ENCODE data around the gene GLI1.

The GLI1 gene

DNA sequence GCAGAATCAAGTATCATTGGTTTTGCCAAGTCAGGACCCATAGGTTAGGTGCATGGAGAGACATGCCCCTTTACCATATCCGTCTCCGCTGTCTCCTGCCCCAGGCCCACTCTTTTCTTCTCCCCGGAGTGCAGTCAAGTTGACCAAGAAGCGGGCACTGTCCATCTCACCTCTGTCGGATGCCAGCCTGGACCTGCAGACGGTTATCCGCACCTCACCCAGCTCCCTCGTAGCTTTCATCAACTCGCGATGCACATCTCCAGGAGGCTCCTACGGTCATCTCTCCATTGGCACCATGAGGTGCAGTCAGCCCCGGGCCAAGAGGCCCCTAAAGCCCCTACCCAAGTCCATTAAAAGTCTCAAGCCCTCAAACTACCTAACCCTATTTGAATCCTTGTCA lies 5.0 kb downstream of the GLI1 start:
- Histone ChIP-seq H3K27me3 (ENCODE audit: insufficient read depth, low read length) (peaks cover 18% of the 10 kb centered on the region), H3K4me1 (ENCODE audit: insufficient read depth, low read length) (no peaks in the 10 kb centered on the region), H3K9me3 (ENCODE audit: insufficient read depth, low read depth, low read length) (no peaks in the 10 kb centered on the region), H3K4me3 (ENCODE audit: low read length) (no peak overlapping the region), H3K27ac (ENCODE audit: low read length) (no peak overlapping the region), H3K36me3 (ENCODE audit: insufficient read depth, low read depth, low read length) (no peaks in the 10 kb centered on the region), H3K9ac (ENCODE audit: low read depth, low read length) (no peak overlapping the region)

DNA sequence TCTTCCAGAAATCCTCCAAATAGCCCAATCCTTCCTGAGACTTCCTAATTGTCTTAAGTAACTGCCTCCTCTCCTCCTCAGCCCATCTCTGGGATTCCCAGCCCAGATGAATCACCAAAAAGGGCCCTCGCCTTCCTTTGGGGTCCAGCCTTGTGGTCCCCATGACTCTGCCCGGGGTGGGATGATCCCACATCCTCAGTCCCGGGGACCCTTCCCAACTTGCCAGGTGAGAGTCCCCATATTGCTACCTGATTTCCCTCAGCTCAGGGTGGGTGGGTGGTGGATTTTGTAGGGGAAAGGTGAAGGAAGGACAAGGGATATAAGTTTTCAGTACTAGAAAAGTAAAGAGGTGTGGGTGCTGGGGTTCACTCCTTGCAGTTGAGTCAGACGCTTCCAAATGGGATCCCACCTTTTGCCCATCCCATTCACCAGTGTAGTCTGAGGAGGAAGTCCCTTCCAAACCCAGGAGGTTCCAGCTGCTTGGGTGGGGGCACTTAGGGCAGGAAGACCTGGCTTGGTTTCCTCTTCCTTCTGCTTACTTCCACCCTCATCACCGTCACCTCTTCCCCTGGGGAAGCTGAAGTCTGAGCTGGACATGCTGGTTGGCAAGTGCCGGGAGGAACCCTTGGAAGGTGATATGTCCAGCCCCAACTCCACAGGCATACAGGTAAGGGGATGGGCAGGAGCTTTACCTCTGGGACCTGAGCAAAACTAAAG lies 5.6 kb downstream of the GLI1 start:
- no peaks in the 10 kb centered on the region for H3K4me1 ChIP-seq (ENCODE audit: insufficient read depth, low read length)
- H3K9ac ChIP-seq (ENCODE audit: low read depth, low read length), result no peak overlapping the region
- H3K27ac ChIP-seq (ENCODE audit: low read length), result no peak overlapping the region
- H3K9me3 ChIP-seq (ENCODE audit: insufficient read depth, low read depth, low read length), result no peaks in the 10 kb centered on the region
- H3K27me3 ChIP-seq (ENCODE audit: insufficient read depth, low read length), result peaks cover 16% of the 10 kb centered on the region
- no peak overlapping the region for H3K4me3 ChIP-seq (ENCODE audit: low read length)
- no peaks in the 10 kb centered on the region for H3K36me3 ChIP-seq (ENCODE audit: insufficient read depth, low read depth, low read length)

DNA sequence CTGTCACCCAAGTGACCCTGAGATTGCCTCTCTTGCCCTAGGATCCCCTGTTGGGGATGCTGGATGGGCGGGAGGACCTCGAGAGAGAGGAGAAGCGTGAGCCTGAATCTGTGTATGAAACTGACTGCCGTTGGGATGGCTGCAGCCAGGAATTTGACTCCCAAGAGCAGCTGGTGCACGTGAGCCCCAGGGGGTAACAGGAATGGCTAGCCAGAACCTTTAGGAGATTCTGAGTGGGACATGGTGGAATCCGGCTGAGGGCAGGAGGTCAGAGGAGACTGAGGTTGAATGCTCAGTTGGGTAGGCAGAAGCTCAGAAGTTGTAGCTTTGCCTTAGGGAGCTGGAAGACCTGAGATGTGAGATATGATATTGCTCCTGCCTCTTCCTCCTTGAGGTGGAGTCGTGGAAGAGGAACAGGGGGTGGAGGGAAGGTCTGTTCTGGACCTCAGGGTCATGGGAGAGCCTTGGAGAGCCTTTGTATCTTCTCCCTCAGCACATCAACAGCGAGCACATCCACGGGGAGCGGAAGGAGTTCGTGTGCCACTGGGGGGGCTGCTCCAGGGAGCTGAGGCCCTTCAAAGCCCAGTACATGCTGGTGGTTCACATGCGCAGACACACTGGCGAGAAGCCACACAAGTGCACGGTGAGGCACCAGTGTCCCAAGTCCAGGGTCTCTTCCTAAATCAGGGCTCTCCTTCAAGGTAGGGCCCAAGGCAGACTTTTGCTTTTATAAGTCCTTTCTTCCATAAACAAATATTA lies 6.3 kb downstream of the GLI1 start:
- no peaks in the 10 kb centered on the region for H3K4me1 ChIP-seq (ENCODE audit: insufficient read depth, low read length)
- no peaks in the 10 kb centered on the region for H3K36me3 ChIP-seq (ENCODE audit: insufficient read depth, low read depth, low read length)
- no peak overlapping the region for H3K4me3 ChIP-seq (ENCODE audit: low read length)
- H3K9me3 ChIP-seq (ENCODE audit: insufficient read depth, low read depth, low read length), result no peaks in the 10 kb centered on the region
- H3K27me3 ChIP-seq (ENCODE audit: insufficient read depth, low read length), result peaks cover 13% of the 10 kb centered on the region
- no peak overlapping the region for H3K27ac ChIP-seq (ENCODE audit: low read length)
- no peak overlapping the region for H3K9ac ChIP-seq (ENCODE audit: low read depth, low read length)

DNA sequence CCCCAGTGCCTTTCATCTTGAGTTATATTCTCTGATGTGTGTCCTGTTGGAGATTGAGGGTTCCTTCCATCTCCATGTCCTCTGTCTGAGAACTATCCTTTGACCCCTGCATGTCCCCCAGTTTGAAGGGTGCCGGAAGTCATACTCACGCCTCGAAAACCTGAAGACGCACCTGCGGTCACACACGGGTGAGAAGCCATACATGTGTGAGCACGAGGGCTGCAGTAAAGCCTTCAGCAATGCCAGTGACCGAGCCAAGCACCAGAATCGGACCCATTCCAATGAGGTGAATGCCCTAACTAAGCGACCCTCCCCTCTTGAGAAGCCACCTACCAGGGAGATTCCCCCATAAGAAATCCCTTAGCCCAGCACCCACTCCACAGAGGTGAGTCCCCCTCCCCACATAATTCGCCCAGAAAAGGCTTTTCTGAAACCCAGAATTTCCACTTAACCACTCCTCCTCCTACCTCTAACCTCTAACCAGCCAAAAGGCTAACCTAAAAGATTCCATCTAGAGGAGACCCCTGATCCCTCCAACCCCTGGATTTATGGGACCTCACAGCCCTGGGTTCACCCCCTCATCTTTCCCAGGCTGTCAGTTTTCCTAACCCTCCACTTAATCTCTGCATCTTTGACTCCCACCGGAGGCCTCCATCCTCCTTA lies 7.8 kb downstream of the GLI1 start:
- Histone ChIP-seq H3K9me3 (ENCODE audit: insufficient read depth, low read depth, low read length) (no peaks in the 10 kb centered on the region), H3K27ac (ENCODE audit: low read length) (no peak overlapping the region), H3K36me3 (ENCODE audit: insufficient read depth, low read depth, low read length) (no peaks in the 10 kb centered on the region), H3K27me3 (ENCODE audit: insufficient read depth, low read length) (peaks cover 24% of the 10 kb centered on the region), H3K4me3 (ENCODE audit: low read length) (no peak overlapping the region), H3K9ac (ENCODE audit: low read depth, low read length) (no peak overlapping the region), H3K4me1 (ENCODE audit: insufficient read depth, low read length) (no peaks in the 10 kb centered on the region)

DNA sequence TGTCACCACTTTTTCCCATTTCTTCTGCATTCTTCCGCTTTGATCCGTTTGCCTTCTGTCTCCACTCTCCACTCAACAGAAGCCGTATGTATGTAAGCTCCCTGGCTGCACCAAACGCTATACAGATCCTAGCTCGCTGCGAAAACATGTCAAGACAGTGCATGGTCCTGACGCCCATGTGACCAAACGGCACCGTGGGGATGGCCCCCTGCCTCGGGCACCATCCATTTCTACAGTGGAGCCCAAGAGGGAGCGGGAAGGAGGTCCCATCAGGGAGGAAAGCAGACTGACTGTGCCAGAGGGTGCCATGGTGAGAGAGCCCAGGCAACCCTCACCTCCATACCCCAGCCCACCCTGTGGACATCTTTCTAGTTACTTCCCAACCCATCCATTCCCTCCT lies 8.3 kb downstream of the GLI1 start:
- H3K36me3 ChIP-seq (ENCODE audit: insufficient read depth, low read depth, low read length), result no peaks in the 10 kb centered on the region
- H3K27me3 ChIP-seq (ENCODE audit: insufficient read depth, low read length), result peaks cover 28% of the 10 kb centered on the region

DNA sequence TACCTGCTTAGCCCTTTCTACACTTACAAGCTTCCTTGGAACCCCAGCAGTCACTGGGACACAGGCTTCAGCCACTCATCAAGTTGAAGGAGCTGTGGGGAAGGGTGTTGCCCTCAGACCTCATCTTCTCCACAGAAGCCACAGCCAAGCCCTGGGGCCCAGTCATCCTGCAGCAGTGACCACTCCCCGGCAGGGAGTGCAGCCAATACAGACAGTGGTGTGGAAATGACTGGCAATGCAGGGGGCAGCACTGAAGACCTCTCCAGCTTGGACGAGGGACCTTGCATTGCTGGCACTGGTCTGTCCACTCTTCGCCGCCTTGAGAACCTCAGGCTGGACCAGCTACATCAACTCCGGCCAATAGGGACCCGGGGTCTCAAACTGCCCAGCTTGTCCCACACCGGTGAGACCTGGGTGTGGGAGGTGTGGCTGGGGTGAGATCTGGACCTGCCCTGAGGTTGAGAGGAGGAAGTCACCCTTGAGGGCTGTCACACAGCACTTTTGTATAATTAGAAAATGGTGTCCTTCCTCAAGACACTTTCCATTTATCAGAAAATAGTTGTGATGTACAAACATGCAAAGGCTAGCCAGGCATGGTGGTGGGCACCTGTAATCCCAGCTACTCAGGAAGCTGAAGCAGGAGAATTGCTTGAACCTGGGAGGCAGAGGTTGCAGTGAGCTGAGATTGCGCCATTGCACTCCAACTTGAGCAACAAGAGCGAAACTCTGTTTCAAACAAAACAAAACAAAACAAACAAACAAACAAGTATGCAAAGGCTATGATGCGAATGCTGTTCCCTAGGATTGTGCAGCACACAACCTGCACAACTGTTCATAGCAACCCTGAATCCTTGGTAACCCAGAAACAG lies 9.9 kb downstream of the GLI1 start:
- no peak overlapping the region for H3K9ac ChIP-seq (ENCODE audit: low read depth, low read length)
- peaks cover 33% of the 10 kb centered on the region for H3K27me3 ChIP-seq (ENCODE audit: insufficient read depth, low read length)
- no peaks in the 10 kb centered on the region for H3K4me1 ChIP-seq (ENCODE audit: insufficient read depth, low read length)
- H3K9me3 ChIP-seq (ENCODE audit: insufficient read depth, low read depth, low read length), result no peaks in the 10 kb centered on the region
- H3K36me3 ChIP-seq (ENCODE audit: insufficient read depth, low read depth, low read length), result no peaks in the 10 kb centered on the region
- H3K27ac ChIP-seq (ENCODE audit: low read length), result no peak overlapping the region
- no peak overlapping the region for H3K4me3 ChIP-seq (ENCODE audit: low read length)

More for the DNA sequence above, 8.3 kb downstream of the GLI1 start:
- Histone ChIP-seq H3K4me3 (ENCODE audit: low read length) (no peak overlapping the region), H3K4me1 (ENCODE audit: insufficient read depth, low read length) (no peaks in the 10 kb centered on the region), H3K9me3 (ENCODE audit: insufficient read depth, low read depth, low read length) (no peaks in the 10 kb centered on the region), H3K9ac (ENCODE audit: low read depth, low read length) (no peak overlapping the region), H3K27ac (ENCODE audit: low read length) (no peak overlapping the region)

DNA sequence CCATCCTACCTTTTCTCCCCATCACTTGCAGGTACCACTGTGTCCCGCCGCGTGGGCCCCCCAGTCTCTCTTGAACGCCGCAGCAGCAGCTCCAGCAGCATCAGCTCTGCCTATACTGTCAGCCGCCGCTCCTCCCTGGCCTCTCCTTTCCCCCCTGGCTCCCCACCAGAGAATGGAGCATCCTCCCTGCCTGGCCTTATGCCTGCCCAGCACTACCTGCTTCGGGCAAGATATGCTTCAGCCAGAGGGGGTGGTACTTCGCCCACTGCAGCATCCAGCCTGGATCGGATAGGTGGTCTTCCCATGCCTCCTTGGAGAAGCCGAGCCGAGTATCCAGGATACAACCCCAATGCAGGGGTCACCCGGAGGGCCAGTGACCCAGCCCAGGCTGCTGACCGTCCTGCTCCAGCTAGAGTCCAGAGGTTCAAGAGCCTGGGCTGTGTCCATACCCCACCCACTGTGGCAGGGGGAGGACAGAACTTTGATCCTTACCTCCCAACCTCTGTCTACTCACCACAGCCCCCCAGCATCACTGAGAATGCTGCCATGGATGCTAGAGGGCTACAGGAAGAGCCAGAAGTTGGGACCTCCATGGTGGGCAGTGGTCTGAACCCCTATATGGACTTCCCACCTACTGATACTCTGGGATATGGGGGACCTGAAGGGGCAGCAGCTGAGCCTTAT lies 10.8 kb downstream of the GLI1 start:
- no peaks in the 10 kb centered on the region for H3K4me1 ChIP-seq (ENCODE audit: insufficient read depth, low read length)
- no peaks in the 10 kb centered on the region for H3K9me3 ChIP-seq (ENCODE audit: insufficient read depth, low read depth, low read length)
- no peak overlapping the region for H3K9ac ChIP-seq (ENCODE audit: low read depth, low read length)
- no peak overlapping the region for H3K4me3 ChIP-seq (ENCODE audit: low read length)
- no peaks in the 10 kb centered on the region for H3K36me3 ChIP-seq (ENCODE audit: insufficient read depth, low read depth, low read length)
- H3K27ac ChIP-seq (ENCODE audit: low read length), result no peak overlapping the region
- H3K27me3 ChIP-seq (ENCODE audit: insufficient read depth, low read length), result peaks cover 42% of the 10 kb centered on the region

DNA sequence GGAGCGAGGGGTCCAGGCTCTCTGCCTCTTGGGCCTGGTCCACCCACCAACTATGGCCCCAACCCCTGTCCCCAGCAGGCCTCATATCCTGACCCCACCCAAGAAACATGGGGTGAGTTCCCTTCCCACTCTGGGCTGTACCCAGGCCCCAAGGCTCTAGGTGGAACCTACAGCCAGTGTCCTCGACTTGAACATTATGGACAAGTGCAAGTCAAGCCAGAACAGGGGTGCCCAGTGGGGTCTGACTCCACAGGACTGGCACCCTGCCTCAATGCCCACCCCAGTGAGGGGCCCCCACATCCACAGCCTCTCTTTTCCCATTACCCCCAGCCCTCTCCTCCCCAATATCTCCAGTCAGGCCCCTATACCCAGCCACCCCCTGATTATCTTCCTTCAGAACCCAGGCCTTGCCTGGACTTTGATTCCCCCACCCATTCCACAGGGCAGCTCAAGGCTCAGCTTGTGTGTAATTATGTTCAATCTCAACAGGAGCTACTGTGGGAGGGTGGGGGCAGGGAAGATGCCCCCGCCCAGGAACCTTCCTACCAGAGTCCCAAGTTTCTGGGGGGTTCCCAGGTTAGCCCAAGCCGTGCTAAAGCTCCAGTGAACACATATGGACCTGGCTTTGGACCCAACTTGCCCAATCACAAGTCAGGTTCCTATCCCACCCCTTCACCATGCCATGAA lies 11.5 kb downstream of the GLI1 start:
- no peaks in the 10 kb centered on the region for H3K4me1 ChIP-seq (ENCODE audit: insufficient read depth, low read length)
- H3K27ac ChIP-seq (ENCODE audit: low read length), result no peak overlapping the region
- H3K9ac ChIP-seq (ENCODE audit: low read depth, low read length), result no peak overlapping the region
- no peaks in the 10 kb centered on the region for H3K9me3 ChIP-seq (ENCODE audit: insufficient read depth, low read depth, low read length)
- peaks cover 49% of the 10 kb centered on the region for H3K27me3 ChIP-seq (ENCODE audit: insufficient read depth, low read length)
- H3K4me3 ChIP-seq (ENCODE audit: low read length), result no peak overlapping the region
- H3K36me3 ChIP-seq (ENCODE audit: insufficient read depth, low read depth, low read length), result no peaks in the 10 kb centered on the region

DNA sequence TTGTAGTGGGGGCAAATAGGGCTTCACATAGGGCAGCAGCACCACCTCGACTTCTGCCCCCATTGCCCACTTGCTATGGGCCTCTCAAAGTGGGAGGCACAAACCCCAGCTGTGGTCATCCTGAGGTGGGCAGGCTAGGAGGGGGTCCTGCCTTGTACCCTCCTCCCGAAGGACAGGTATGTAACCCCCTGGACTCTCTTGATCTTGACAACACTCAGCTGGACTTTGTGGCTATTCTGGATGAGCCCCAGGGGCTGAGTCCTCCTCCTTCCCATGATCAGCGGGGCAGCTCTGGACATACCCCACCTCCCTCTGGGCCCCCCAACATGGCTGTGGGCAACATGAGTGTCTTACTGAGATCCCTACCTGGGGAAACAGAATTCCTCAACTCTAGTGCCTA lies 12.1 kb downstream of the GLI1 start:
- Histone ChIP-seq H3K27ac (ENCODE audit: low read length) (no peak overlapping the region), H3K36me3 (ENCODE audit: insufficient read depth, low read depth, low read length) (no peaks in the 10 kb centered on the region), H3K27me3 (ENCODE audit: insufficient read depth, low read length) (peaks cover 55% of the 10 kb centered on the region), H3K9me3 (ENCODE audit: insufficient read depth, low read depth, low read length) (no peaks in the 10 kb centered on the region), H3K4me3 (ENCODE audit: low read length) (no peak overlapping the region), H3K4me1 (ENCODE audit: insufficient read depth, low read length) (no peaks in the 10 kb centered on the region), H3K9ac (ENCODE audit: low read depth, low read length) (no peak overlapping the region)

DNA sequence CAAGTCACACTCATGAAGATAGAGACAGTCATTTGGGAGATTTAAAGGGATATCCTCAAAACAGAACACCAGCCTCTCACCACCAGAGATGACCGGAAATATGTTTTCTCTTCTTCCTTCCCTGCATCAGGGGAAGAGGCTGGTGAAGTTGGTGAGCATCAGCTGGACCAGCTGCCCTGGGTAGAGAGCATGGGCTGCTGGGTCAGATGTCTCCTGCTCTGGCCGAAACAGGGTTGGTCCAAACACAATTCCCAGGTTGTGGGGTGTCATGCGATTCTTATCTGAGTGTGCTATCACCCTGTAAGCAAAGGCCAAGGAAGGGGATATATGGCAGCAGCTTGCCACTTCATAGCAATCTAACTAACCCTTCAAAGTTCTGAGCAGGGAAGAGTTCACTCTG lies 12.8 kb downstream of the GLI1 start:
- Histone ChIP-seq H3K27ac (ENCODE audit: low read length) (no peak overlapping the region), H3K27me3 (ENCODE audit: insufficient read depth, low read length) (peaks cover 62% of the 10 kb centered on the region), H3K9me3 (ENCODE audit: insufficient read depth, low read depth, low read length) (no peaks in the 10 kb centered on the region), H3K4me3 (ENCODE audit: low read length) (no peak overlapping the region), H3K4me1 (ENCODE audit: insufficient read depth, low read length) (no peaks in the 10 kb centered on the region; the same call in 1 of the 2 replicates), H3K9ac (ENCODE audit: low read depth, low read length) (no peak overlapping the region), H3K36me3 (ENCODE audit: insufficient read depth, low read depth, low read length) (no peaks in the 10 kb centered on the region)
